HG03064 (cell line): ENCODE results near the gene AUTS2.
A peak's percentile ranks its signal among the peaks of the same experiment; 100 is the strongest.
"Not testable (repeated sequence)": the region's sequence is repeated elsewhere in the genome, so short reads cannot be mapped to it uniquely, and the experiment has no call there.

Source experiments
- ATAC-seq: cut with Tn5 transposase; IDR thresholded peaks from one replicate; pipeline ENCODE4 v1.9.1; 2021; ENCODE audit warnings: low read depth; ENCODE audit not compliant: unreplicated experiment

The AUTS2 gene

GRCh38 chr7:70638158-70639107 is 1040.2 kb downstream of the AUTS2 start:
- no peak for ATAC-seq

- no peak for ATAC-seq
Measured at GRCh38 chr7:70640266-70640833, 1042.1 kb downstream of the AUTS2 start.

- no peak for ATAC-seq
Measured at GRCh38 chr7:70641882-70642281, 1043.6 kb downstream of the AUTS2 start.

GRCh38 chr7:70645279-70645678 is 1047.0 kb downstream of the AUTS2 start:
- ATAC-seq: no peak

- no peak for ATAC-seq
Measured at GRCh38 chr7:70645876-70646351, 1047.6 kb downstream of the AUTS2 start.

GRCh38 chr7:70646536-70647248 is 1048.4 kb downstream of the AUTS2 start:
- no peak for ATAC-seq

- peak; percentile 89 for ATAC-seq
Measured at GRCh38 chr7:70647801-70648498, 1049.7 kb downstream of the AUTS2 start.

GRCh38 chr7:70648499-70648861 is 1050.2 kb downstream of the AUTS2 start:
- not testable (repeated sequence) for ATAC-seq

- ATAC-seq: no peak
Measured at GRCh38 chr7:70649323-70649722, 1051.0 kb downstream of the AUTS2 start.

GRCh38 chr7:70654146-70654545 is 1055.9 kb downstream of the AUTS2 start:
- ATAC-seq: no peak

- no peak for ATAC-seq
Measured at GRCh38 chr7:70654979-70655378, 1056.7 kb downstream of the AUTS2 start.

GRCh38 chr7:70655694-70656093 is 1057.4 kb downstream of the AUTS2 start:
- ATAC-seq: no peak

- ATAC-seq: no peak
Measured at GRCh38 chr7:70657571-70657970, 1059.3 kb downstream of the AUTS2 start.

GRCh38 chr7:70657989-70658632 is 1059.8 kb downstream of the AUTS2 start:
- ATAC-seq: no peak

GRCh38 chr7:70659263-70659662 is 1061.0 kb downstream of the AUTS2 start:
- no peak for ATAC-seq

GRCh38 chr7:70660154-70660818 is 1062.0 kb downstream of the AUTS2 start:
- no peak for ATAC-seq

- no peak for ATAC-seq
Measured at GRCh38 chr7:70660819-70661191, 1062.5 kb downstream of the AUTS2 start.

- ATAC-seq: no peak
Measured at GRCh38 chr7:70663680-70664079, 1065.4 kb downstream of the AUTS2 start.

- ATAC-seq: no peak
Measured at GRCh38 chr7:70665997-70666396, 1067.7 kb downstream of the AUTS2 start.

- no peak for ATAC-seq
Measured at GRCh38 chr7:70667406-70667805, 1069.1 kb downstream of the AUTS2 start.
